GM23338 (cell line): ENCODE results near the gene ANKZF1. TPM values are rescaled to one million over a fixed set of nuclear protein-coding genes. Genes with fewer than 3 reads are reported as not detected.

ENCODE experiments used
- ATAC-seq: fragments of 200-7000 bp; cut with Tn5 transposase; 3 replicates; pipeline ENCODE4 v1.9.1; 2020
- DNase-seq: peaks from one replicate; pipeline ENCODE4 v3.0.0-alpha.2; 2015; ENCODE audit warnings: low spot score
- H2AFZ ChIP-seq: fragments of 200-600 bp; sonication (generic); 2 replicates; pipeline ENCODE4 v1.8.0; 2016; ENCODE audit warnings: antibody characterized with exemption, mild to moderate bottlenecking, moderate library complexity
- H3F3A ChIP-seq: fragments of 200-600 bp; sonication (generic); replicated peaks from 2 replicates; pipeline ENCODE4 v1.8.0; 2017; ENCODE audit warnings: antibody characterized with exemption, mixed run types, low read depth
- H3K27ac ChIP-seq: fragments of 200-600 bp; sonication (generic); 2 replicates; pipeline ENCODE4 v1.6.1; 2016; ENCODE audit warnings: low read depth
- H3K27me3 ChIP-seq: fragments of 200-600 bp; sonication (generic); 2 replicates; pipeline ENCODE4 v1.8.0; 2016; ENCODE audit warnings: mild to moderate bottlenecking, mixed run types, moderate library complexity; ENCODE audit not compliant: insufficient read depth
- H3K36me3 ChIP-seq: fragments of 200-600 bp; sonication (generic); 2 replicates; pipeline ENCODE4 v1.8.0; 2016; ENCODE audit warnings: mild to moderate bottlenecking; ENCODE audit not compliant: insufficient read depth
- H3K4me1 ChIP-seq: fragments of 200-600 bp; sonication (generic); 2 replicates; pipeline ENCODE4 v1.8.0; 2016; ENCODE audit warnings: mild to moderate bottlenecking, moderate library complexity; ENCODE audit not compliant: insufficient read depth
- H3K4me2 ChIP-seq: fragments of 200-600 bp; sonication (generic); 2 replicates; pipeline ENCODE4 v1.7.1; 2017; ENCODE audit warnings: mixed run types
- H3K4me3 ChIP-seq: fragments of 200-600 bp; sonication (generic); 2 replicates; pipeline ENCODE4 v1.6.1; 2016; ENCODE audit warnings: mixed run types
- H3K79me2 ChIP-seq: fragments of 200-600 bp; sonication (generic); replicated peaks from 2 replicates; pipeline ENCODE4 v1.8.0; 2017; ENCODE audit warnings: mild to moderate bottlenecking; ENCODE audit not compliant: insufficient read depth
- H3K9me2 ChIP-seq: fragments of 200-600 bp; sonication (generic); 2 replicates; pipeline ENCODE4 v1.8.0; 2017; ENCODE audit not compliant: insufficient read depth
- H4K20me1 ChIP-seq: fragments of 200-600 bp; sonication (generic); replicated peaks from 2 replicates; pipeline ENCODE4 v1.8.0; 2017; ENCODE audit warnings: mild to moderate bottlenecking; ENCODE audit not compliant: insufficient read depth
- H3K27ac Mint-ChIP-seq: 2 replicates; pipeline ENCODE4 v1.8.0; 2020; ENCODE audit warnings: inconsistent platforms, mild to moderate bottlenecking, moderate library complexity, mixed read lengths
- H3K27me3 Mint-ChIP-seq: 3 replicates; pipeline ENCODE4 v1.8.0; 2022; ENCODE audit warnings: low read depth, mild to moderate bottlenecking, moderate library complexity, mixed read lengths, inconsistent platforms; ENCODE audit not compliant: insufficient read depth, poor library complexity
- H3K36me3 Mint-ChIP-seq: 3 replicates; pipeline ENCODE4 v1.8.0; 2021; ENCODE audit warnings: low read depth, mild to moderate bottlenecking, inconsistent platforms, moderate library complexity, mixed read lengths
- H3K4me1 Mint-ChIP-seq: 3 replicates; pipeline ENCODE4 v1.8.0; 2020; ENCODE audit warnings: mild to moderate bottlenecking, inconsistent platforms, mixed read lengths
- H3K4me3 Mint-ChIP-seq: 3 replicates; pipeline ENCODE4 v1.8.0; 2021; ENCODE audit warnings: moderate library complexity, mild to moderate bottlenecking, inconsistent platforms, mixed read lengths
- H3K9me3 Mint-ChIP-seq: 3 replicates; pipeline ENCODE4 v1.8.0; 2020; ENCODE audit warnings: moderate library complexity, mild to moderate bottlenecking, inconsistent platforms, mixed read lengths
- CREB1 ChIP-seq: fragments of 250-450 bp; sonication (Bioruptor Pico); IDR thresholded peaks from 2 replicates; pipeline ENCODE4 v1.5.0; 2020; ENCODE audit warnings: low read depth, mild to moderate bottlenecking, moderate library complexity
- CTCF ChIP-seq, 2 experiments: fragments of 200-600 bp in 1 of 2; sonication (generic) in 1 of 2; conservative IDR thresholded peaks; 2 replicates each; pipeline versions ENCODE4 v1.5.1 to v1.6.1; 2016 to 2017; ENCODE audit warnings: antibody characterized with exemption in 2 of 2, low read depth in 2 of 2, mild to moderate bottlenecking in 2 of 2, moderate library complexity in 1 of 2
- ETS1 ChIP-seq: IDR thresholded peaks from 2 replicates; pipeline ENCODE4 v1.6.1; 2016; ENCODE audit warnings: antibody characterized with exemption
- EZH2 ChIP-seq: fragments of 200-600 bp; sonication (generic); IDR thresholded peaks from one replicate; pipeline ENCODE4 v1.8.0; 2017; ENCODE audit warnings: antibody characterized with exemption, mild to moderate bottlenecking, low read depth; ENCODE audit not compliant: unreplicated experiment
- EZH2phosphoT487 ChIP-seq: fragments of 200-600 bp; sonication (generic); IDR thresholded peaks from one replicate; pipeline ENCODE4 v1.8.1; 2018; ENCODE audit warnings: antibody characterized with exemption; ENCODE audit not compliant: unreplicated experiment
- JUNB ChIP-seq: IDR thresholded peaks from one replicate; pipeline ENCODE4 v1.6.1; 2016; ENCODE audit warnings: antibody characterized with exemption; ENCODE audit not compliant: unreplicated experiment
- NANOG ChIP-seq: IDR thresholded peaks from 2 replicates; pipeline ENCODE4 v1.6.1; 2016; ENCODE audit warnings: antibody characterized with exemption, borderline replicate concordance
- POLR2AphosphoS5 ChIP-seq: IDR thresholded peaks from 2 replicates; pipeline ENCODE4 v1.6.1; 2016; ENCODE audit warnings: antibody characterized with exemption, low read depth
- REST ChIP-seq: IDR thresholded peaks from one replicate; pipeline ENCODE4 v1.6.1; 2018; ENCODE audit warnings: antibody characterized with exemption; ENCODE audit not compliant: unreplicated experiment
- STAT1 ChIP-seq: IDR thresholded peaks from one replicate; pipeline ENCODE4 v1.6.1; 2016; ENCODE audit warnings: antibody characterized with exemption; ENCODE audit not compliant: unreplicated experiment
- ZNF114 ChIP-seq: fragments of 250-450 bp; sonication (Bioruptor Pico); IDR thresholded peaks from 2 replicates; pipeline ENCODE4 v1.5.0; 2020; ENCODE audit warnings: mild to moderate bottlenecking, moderate library complexity
- ZNF331 ChIP-seq: fragments of 250-450 bp; sonication (Bioruptor Pico); IDR thresholded peaks from 2 replicates; pipeline ENCODE4 v1.5.0; 2020; ENCODE audit warnings: low read depth, mild to moderate bottlenecking, moderate library complexity
- ZNF462 ChIP-seq: fragments of 250-450 bp; sonication (Bioruptor Pico); IDR thresholded peaks from 2 replicates; pipeline ENCODE4 v1.5.0; 2020; ENCODE audit warnings: mild to moderate bottlenecking, moderate library complexity
- polyA plus RNA-seq: library from polyadenylated mRNA; unstranded; fragments of >200 nt; fragmentation: Nextera tagmentation; extraction: Ambion mirVana; gene quantifications from 2 replicates; pipeline ENCODE4 v1.2.1, GENCODE V29; 2016
- total RNA-seq: library from RNA; depleted of rRNA; stranded (reverse); fragments of >200 nt; shearing (Covaris generic); gene quantifications from 2 replicates; pipeline ENCODE4 v1.2.3, GENCODE V29; 2014

The ANKZF1 gene
- total and polyA plus RNA-seq, 2 experiments from 2014 or later: 29.9 to 61.9 TPM

GRCh38 chr2:219213026-219213415, 16.6 kb upstream of the ANKZF1 start:
- no peak overlapping the region for H3K4me2 ChIP-seq
- no peak overlapping the region for H3K27ac ChIP-seq
- no peaks in the 10 kb centered on the region for H3K79me2 ChIP-seq
- no peak overlapping the region for H3K4me3 ChIP-seq
- H3K27me3 ChIP-seq: no peaks in the 10 kb centered on the region
- peaks cover 11% of the 10 kb centered on the region for H3K4me1 ChIP-seq
- H3K27ac Mint-ChIP-seq: no peak overlapping the region
- H3K9me2 ChIP-seq: no peaks in the 10 kb centered on the region
- no peak for TF ChIP-seq ZNF114
- TF ChIP-seq REST: no peak
- TF ChIP-seq ETS1: no peak
- no peak for TF ChIP-seq ZNF462
- TF ChIP-seq POLR2AphosphoS5: no peak
- TF ChIP-seq JUNB: no peak
- no peak for TF ChIP-seq CTCF (conservative IDR thresholded peaks at IDR 0.05; ENCODE audit: low read depth in 2 of 2)
- no peak for TF ChIP-seq CREB1 (CRISPR knock-in tag)
- no peak for TF ChIP-seq EZH2
- no peak for TF ChIP-seq ZNF331 (CRISPR knock-in tag)
- TF ChIP-seq EZH2phosphoT487: no peak
- no peak for TF ChIP-seq STAT1
- TF ChIP-seq NANOG: no peak
- H3K27me3 Mint-ChIP-seq: peaks cover 10% of the 10 kb centered on the region
- H3K9me3 Mint-ChIP-seq: no peaks in the 10 kb centered on the region
- no peaks in the 10 kb centered on the region; the same call in 1 of the 2 replicates for H3K36me3 ChIP-seq
- H4K20me1 ChIP-seq: no peaks in the 10 kb centered on the region
- no peak overlapping the region for H2AFZ ChIP-seq
- no peaks in the 10 kb centered on the region for H3F3A ChIP-seq
- H3K36me3 Mint-ChIP-seq: peaks cover 62% of the 10 kb centered on the region
- no peak overlapping the region for H3K4me3 Mint-ChIP-seq
- ATAC-seq (no peak), DNase-seq (no peak)
- peaks cover 18% of the 10 kb centered on the region for H3K4me1 Mint-ChIP-seq
